Uterus (tissue), 4 donors: ENCODE results near the gene EEA1. TPM values are rescaled to one million over a fixed set of nuclear protein-coding genes. Genes with fewer than 3 reads are reported as not detected.
A peak's percentile ranks its signal among the peaks of the same experiment; 100 is the strongest.

ENCODE experiments used
- DNase-seq, 2 donors: peaks; one replicate each; pipeline ENCODE4 v3.0.0-alpha.2; 2019 to 2020
- H3K27ac ChIP-seq, 2 donors: fragments of 200-600 bp; sonication (generic); 1 replicate in 1 of 2; 2 replicates in 1 of 2; pipeline ENCODE4 v1.5.1; 2016 to 2018
- H3K27me3 ChIP-seq, 2 donors: fragments of 200-600 bp; sonication (generic); one replicate each; pipeline ENCODE4 v1.5.1; 2018 to 2019; ENCODE audit warnings: control low read depth in 1 of 2
- H3K36me3 ChIP-seq, 2 donors: fragments of 200-600 bp; sonication (generic); one replicate each; pipeline ENCODE4 v1.5.1; 2019; ENCODE audit warnings: control low read depth in 1 of 2
- H3K4me1 ChIP-seq, 2 donors: fragments of 200-600 bp; sonication (generic); one replicate each; pipeline ENCODE4 v1.5.1; 2018 to 2019; ENCODE audit warnings: control low read depth in 1 of 2
- H3K4me3 ChIP-seq, 2 donors: fragments of 200-600 bp; sonication (generic); 1 replicate in 1 of 2; 2 replicates in 1 of 2; pipeline ENCODE4 v1.5.1; 2018 to 2019; ENCODE audit warnings: mild to moderate bottlenecking in 1 of 2
- H3K9me3 ChIP-seq, 2 donors: fragments of 200-600 bp; sonication (generic); one replicate each; pipeline ENCODE4 v1.5.1; 2019; ENCODE audit warnings: control low read depth in 1 of 2
- POLR2A ChIP-seq, 2 donors: fragments of 450-650 bp; IDR thresholded peaks; one replicate each; pipeline ENCODE4 v1.6.1; 2016; ENCODE audit warnings: antibody characterized with exemption in 2 of 2, mild to moderate bottlenecking in 1 of 2, moderate library complexity in 1 of 2
- intact Hi-C: fragments of 100-400 bp; cut with DNase I; formaldehyde crosslinking; loops from one replicate; pipeline ENCODE4 v1.15.1; 2023; ENCODE audit warnings: low total_unique reads
- total RNA-seq, 4 donors: library from RNA; depleted of rRNA in 3 of 4; stranded (reverse); fragments of >200 nt in 3 of 4; gene quantifications; one replicate each; pipeline versions ENCODE4 v1.1.0 to v1.2.4, GENCODE V29; 2014 to 2023
- TF ChIP-seq, protein P1 (sequence below), 4 experiments: fragments of 200-600 bp in 2 of 4; fragments of 450-650 bp in 2 of 4; sonication (generic) in 2 of 4; IDR thresholded peaks; one replicate each; pipeline ENCODE4 v1.5.1; 2016 to 2019; ENCODE audit warnings: antibody characterized with exemption in 4 of 4, mild to moderate bottlenecking in 2 of 4, moderate library complexity in 1 of 4
- donor health status: DM: yes; HTN: yes; CAD: no.

EEA1 gene
- total RNA-seq, 4 donors from 2014 or later = 15.4 to 53.0 (median 31.6) TPM

DNA sequence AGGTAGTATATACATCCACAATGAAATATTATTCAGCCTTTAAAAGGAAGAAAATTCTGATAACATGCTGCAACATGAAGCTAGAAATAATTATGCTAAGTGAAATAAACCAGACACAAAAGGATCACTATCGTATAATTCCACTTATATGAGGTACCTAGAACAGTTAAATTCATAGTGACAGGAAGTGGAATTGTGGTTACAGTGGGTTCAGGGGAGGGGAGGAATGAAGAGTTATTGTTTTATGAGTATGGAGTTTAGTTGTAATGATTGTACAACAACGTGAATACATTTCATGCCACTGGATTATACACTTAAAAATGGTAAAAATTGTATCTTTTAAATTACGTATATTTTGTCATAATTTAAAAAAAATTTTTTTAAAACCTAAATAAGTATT lies 21.0 kb downstream of the EEA1 start:
- no peak for DNase-seq
- no peak overlapping the region for H3K27ac ChIP-seq
- no peaks in the 10 kb centered on the region for H3K36me3 ChIP-seq
- TF ChIP-seq, protein P1, sequence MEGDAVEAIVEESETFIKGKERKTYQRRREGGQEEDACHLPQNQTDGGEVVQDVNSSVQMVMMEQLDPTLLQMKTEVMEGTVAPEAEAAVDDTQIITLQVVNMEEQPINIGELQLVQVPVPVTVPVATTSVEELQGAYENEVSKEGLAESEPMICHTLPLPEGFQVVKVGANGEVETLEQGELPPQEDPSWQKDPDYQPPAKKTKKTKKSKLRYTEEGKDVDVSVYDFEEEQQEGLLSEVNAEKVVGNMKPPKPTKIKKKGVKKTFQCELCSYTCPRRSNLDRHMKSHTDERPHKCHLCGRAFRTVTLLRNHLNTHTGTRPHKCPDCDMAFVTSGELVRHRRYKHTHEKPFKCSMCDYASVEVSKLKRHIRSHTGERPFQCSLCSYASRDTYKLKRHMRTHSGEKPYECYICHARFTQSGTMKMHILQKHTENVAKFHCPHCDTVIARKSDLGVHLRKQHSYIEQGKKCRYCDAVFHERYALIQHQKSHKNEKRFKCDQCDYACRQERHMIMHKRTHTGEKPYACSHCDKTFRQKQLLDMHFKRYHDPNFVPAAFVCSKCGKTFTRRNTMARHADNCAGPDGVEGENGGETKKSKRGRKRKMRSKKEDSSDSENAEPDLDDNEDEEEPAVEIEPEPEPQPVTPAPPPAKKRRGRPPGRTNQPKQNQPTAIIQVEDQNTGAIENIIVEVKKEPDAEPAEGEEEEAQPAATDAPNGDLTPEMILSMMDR (IDR thresholded peaks at IDR 0.05) = no peak
- no peak for TF ChIP-seq POLR2A (IDR thresholded peaks at IDR 0.05)
- no peaks in the 10 kb centered on the region for H3K27me3 ChIP-seq
- intact Hi-C loops = no loop called here
- no peaks in the 10 kb centered on the region for H3K9me3 ChIP-seq
- no peak overlapping the region for H3K4me3 ChIP-seq
- no peaks in the 10 kb centered on the region for H3K4me1 ChIP-seq

DNA sequence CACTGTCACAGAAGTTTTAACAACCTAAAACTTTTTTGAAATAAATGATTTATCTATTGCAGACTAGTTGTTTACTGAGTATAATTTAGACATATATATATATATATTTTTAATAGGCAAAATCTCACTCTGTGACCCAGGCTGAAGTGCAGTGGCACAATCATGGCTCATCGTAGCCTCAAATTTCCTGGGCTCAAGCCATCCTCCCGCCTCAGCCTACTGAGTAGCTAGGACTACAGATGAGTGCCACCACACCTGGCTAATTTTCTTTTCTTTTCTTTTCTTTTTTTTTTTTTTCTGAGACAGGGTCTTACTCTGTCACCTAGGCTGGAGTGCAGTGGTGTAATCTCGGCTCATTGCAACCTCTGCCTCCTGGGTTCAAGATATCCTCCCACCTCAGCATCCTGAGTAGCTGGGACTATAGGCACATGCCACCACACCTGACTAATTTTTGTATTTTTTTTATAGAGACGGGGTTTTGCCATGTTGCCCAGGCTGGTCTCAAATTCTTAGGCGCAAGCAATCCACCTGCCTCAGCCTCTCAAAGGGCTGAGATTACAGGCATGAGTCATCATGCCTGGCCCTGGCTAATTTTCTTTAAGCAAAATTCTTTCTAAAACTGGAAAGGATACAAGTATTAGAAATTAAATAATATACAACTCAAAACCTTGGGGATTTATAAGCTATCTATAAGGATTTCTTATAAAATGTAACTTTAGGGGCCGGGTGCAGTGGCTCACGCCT lies 23.1 kb downstream of the EEA1 start:
- H3K4me3 ChIP-seq = no peak overlapping the region
- H3K27ac ChIP-seq = no peak overlapping the region
- TF ChIP-seq, protein P1 (IDR thresholded peaks at IDR 0.05) = no peak
- no peak for TF ChIP-seq POLR2A (IDR thresholded peaks at IDR 0.05)
- no peaks in the 10 kb centered on the region for H3K27me3 ChIP-seq
- intact Hi-C loops = no loop called here
- H3K36me3 ChIP-seq = no peaks in the 10 kb centered on the region
- no peaks in the 10 kb centered on the region for H3K9me3 ChIP-seq
- DNase-seq = no peak
- no peaks in the 10 kb centered on the region for H3K4me1 ChIP-seq

DNA sequence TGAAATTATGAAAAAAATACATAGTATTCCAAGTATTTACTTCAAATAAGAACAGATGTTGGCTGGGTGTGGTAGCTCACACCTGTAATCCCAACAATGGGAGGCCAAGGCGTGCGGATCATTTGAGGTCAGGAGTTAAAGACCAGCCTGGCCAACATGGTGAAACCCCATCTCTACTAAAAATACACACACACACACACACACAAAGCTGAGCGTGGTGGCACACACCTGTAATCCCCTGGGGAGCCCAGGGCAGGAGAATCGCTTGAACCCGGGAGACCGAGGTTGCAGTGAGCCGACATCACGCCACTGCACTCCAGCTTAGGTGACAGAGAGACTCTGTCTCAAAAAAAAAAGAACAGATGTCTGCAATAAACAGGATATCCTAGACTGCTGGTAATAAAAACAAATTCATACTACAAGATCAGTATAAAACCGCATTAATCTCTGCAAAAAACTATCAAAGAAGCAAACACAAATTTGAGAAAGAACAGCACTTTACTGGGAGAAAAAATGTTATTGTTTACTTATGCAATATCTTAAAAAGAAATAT lies 23.8 kb downstream of the EEA1 start:
- Histone ChIP-seq H3K27me3 (no peaks in the 10 kb centered on the region), H3K27ac (no peak overlapping the region), H3K9me3 (no peaks in the 10 kb centered on the region), H3K4me1 (no peaks in the 10 kb centered on the region), H3K36me3 (no peaks in the 10 kb centered on the region), H3K4me3 (no peak overlapping the region)
- no peak for TF ChIP-seq POLR2A (IDR thresholded peaks at IDR 0.05)
- TF ChIP-seq, protein P1 (IDR thresholded peaks at IDR 0.05) = no peak
- intact Hi-C loops = no loop called here
- no peak for DNase-seq

GRCh38 chr12:92900941-92901340 lies 28.2 kb downstream of the EEA1 start:
- H3K9me3 ChIP-seq = no peaks in the 10 kb centered on the region
- no peaks in the 10 kb centered on the region for H3K27me3 ChIP-seq
- peak overlapping the region; percentile 76 to 85 for H3K27ac ChIP-seq
- peaks cover 0 to 5% of the 10 kb centered on the region in 2 donors for H3K4me1 ChIP-seq
- H3K36me3 ChIP-seq = no peaks in the 10 kb centered on the region
- intact Hi-C loops = no loop called here
- H3K4me3 ChIP-seq = no peak overlapping the region
- no peak for DNase-seq
- TF ChIP-seq, protein P1 (IDR thresholded peaks at IDR 0.05) = no peak
- TF ChIP-seq POLR2A (IDR thresholded peaks at IDR 0.05) = no peak

- intact Hi-C loops = no loop called here
- peaks cover 0 to 5% of the 10 kb centered on the region in 2 donors for H3K4me1 ChIP-seq
- peak overlapping the region; percentile 76 to 85 for H3K27ac ChIP-seq
- DNase-seq = peak; percentile 90 to 93
- no peak overlapping the region for H3K4me3 ChIP-seq
- H3K27me3 ChIP-seq = no peaks in the 10 kb centered on the region
- H3K36me3 ChIP-seq = no peaks in the 10 kb centered on the region
- H3K9me3 ChIP-seq = no peaks in the 10 kb centered on the region
- no peak for TF ChIP-seq POLR2A (IDR thresholded peaks at IDR 0.05)
- TF ChIP-seq, protein P1 (IDR thresholded peaks at IDR 0.05) = no peak
Measured at GRCh38 chr12:92899386-92900001, 29.6 kb downstream of the EEA1 start.
